Measurements from ENCODE around the gene CAMK2B.

DNA sequence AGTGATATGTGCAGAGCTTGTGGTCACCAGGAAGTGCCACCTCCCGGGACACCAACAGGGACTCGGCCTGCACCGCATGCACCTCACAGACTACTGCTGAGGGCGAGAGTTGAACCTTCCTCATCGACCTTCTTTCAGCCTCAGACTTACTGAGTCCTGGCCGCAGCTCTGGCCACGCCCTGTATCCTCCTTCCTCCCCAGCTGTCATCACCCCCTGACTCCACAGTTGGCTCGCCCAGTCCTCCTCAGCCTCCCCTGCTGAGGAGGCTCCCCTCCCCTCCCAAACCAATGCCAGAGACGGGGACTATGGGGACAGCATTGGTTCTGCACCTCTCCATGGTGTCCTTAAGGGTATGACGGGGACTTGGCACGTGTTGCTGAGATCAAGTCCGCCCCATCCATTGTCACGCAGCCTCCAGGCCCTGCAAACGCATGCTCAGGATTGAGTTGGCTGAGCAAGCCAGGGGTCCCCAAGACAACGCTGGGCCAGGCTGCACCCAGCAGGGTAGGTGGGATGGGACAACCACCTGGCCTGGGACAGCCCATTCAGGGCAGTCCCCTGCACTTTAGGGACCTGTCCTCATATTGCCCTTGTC lies 75.7 kb downstream of the CAMK2B start:
- TF ChIP-seq CTCF (IDR thresholded peaks at IDR 0.05) (no peak), POLR2A (IDR thresholded peaks at IDR 0.05) (no peak)

Data from thyroid gland (tissue), 4 donors.